CD4-positive, alpha-beta T cell (primary cell): Measurements from ENCODE around the gene RBM20. TPM values are rescaled to one million over a fixed set of nuclear protein-coding genes. Genes with fewer than 3 reads are reported as not detected.
"Not testable (repeated sequence)": the region's sequence is repeated elsewhere in the genome, so short reads cannot be mapped to it uniquely, and the experiment has no call there.

Source experiments
- ATAC-seq: fragments of 200-7000 bp; cut with Tn5 transposase; one replicate; pipeline ENCODE4 v1.10.0; 2022; ENCODE audit warnings: mild to moderate bottlenecking; ENCODE audit not compliant: poor library complexity
- CTCF ChIA-PET: fragments of 350-600 bp; sonication (Branson Sonifier 250); formaldehyde crosslinking; loops from one replicate; lab custom pipeline; 2021; ENCODE audit warnings: antibody characterized with exemption, inconsistent platforms; lab: Charles Lee
- POLR2A ChIA-PET: fragments of 350-600 bp; sonication (Branson Sonifier 250); formaldehyde crosslinking; loops from one replicate; lab custom pipeline; 2021; ENCODE audit warnings: antibody characterized with exemption, inconsistent platforms; lab: Charles Lee
- DNase-seq, 14 experiments: peaks; one replicate each; pipeline ENCODE4 v3.0.0-alpha.2; 2013 to 2020; ENCODE audit warnings: mixed read lengths in 2 of 14
- H3K27ac ChIP-seq, 2 donors: one replicate each; pipeline versions ENCODE4 v1.5.1 to v1.7.0; 2013; ENCODE audit warnings: low read length in 2 of 2, low read depth in 1 of 2, mild to moderate bottlenecking in 1 of 2
- H3K27me3 ChIP-seq, 2 experiments: 1 replicate in 1 of 2; 2 replicates in 1 of 2; pipeline versions ENCODE4 v1.6.1 to v1.7.0; 2013; ENCODE audit warnings: low read length in 2 of 2, control low read depth in 1 of 2, mild to moderate bottlenecking in 1 of 2, moderate library complexity in 1 of 2; ENCODE audit not compliant: insufficient read depth in 2 of 2, control insufficient read depth in 1 of 2
- H3K36me3 ChIP-seq: one replicate; pipeline ENCODE4 v1.6.1; 2013; ENCODE audit warnings: low read length, control low read depth; ENCODE audit not compliant: insufficient read depth
- H3K4me1 ChIP-seq: one replicate; pipeline ENCODE4 v1.6.1; 2013; ENCODE audit warnings: low read length, control low read depth; ENCODE audit not compliant: insufficient read depth
- H3K4me3 ChIP-seq: one replicate; pipeline ENCODE4 v1.5.1; 2013; ENCODE audit warnings: mild to moderate bottlenecking, low read length, moderate library complexity
- H3K9me3 ChIP-seq, 2 experiments: 1 replicate in 1 of 2; 2 replicates in 1 of 2; pipeline versions ENCODE4 v1.6.1 to v1.7.0; 2013; ENCODE audit warnings: low read length in 2 of 2, mild to moderate bottlenecking in 2 of 2, control low read depth in 1 of 2, moderate library complexity in 1 of 2; ENCODE audit not compliant: control insufficient read depth in 1 of 2, insufficient read depth in 1 of 2
- H3K27ac Mint-ChIP-seq: one replicate; pipeline ENCODE4 v1.8.0; 2020; ENCODE audit warnings: mixed read lengths
- H3K27me3 Mint-ChIP-seq: one replicate; pipeline ENCODE4 v1.8.0; 2021; ENCODE audit warnings: mixed read lengths
- H3K36me3 Mint-ChIP-seq: one replicate; pipeline ENCODE4 v1.8.0; 2021; ENCODE audit warnings: low read depth, mixed read lengths
- H3K4me1 Mint-ChIP-seq: one replicate; pipeline ENCODE4 v1.8.0; 2021; ENCODE audit warnings: low read depth, mixed read lengths
- H3K4me3 Mint-ChIP-seq: one replicate; pipeline ENCODE4 v1.8.0; 2020; ENCODE audit warnings: mild to moderate bottlenecking, mixed read lengths
- H3K9me3 Mint-ChIP-seq: one replicate; pipeline ENCODE4 v1.8.0; 2020; ENCODE audit warnings: mixed read lengths
- CTCF ChIP-seq: fragments of 200-600 bp; IDR thresholded peaks from one replicate; pipeline ENCODE4 v1.8.0; 2022; ENCODE audit warnings: antibody characterized with exemption, mild to moderate bottlenecking
- intact Hi-C, 2 experiments: fragments of 100-400 bp; cut with DNase I in 1 of 2; cut with micrococcal nuclease in 1 of 2; formaldehyde crosslinking; loops; one replicate each; pipeline versions ENCODE4 v1.15.1 to v1.9.0; 2023 to 2025; cut with DNase I, micrococcal nuclease
- total RNA-seq, 174 experiments: library from RNA in 2 of 174; stranded (reverse) in 2 of 174; gene quantifications; one replicate each; pipeline ENCODE4 v1.2.3 and lab custom pipeline; 2021 to 2026

Gene RBM20
- total RNA-seq, 2 experiments from 2014 or later = 0.91 to 1.1 TPM

- Mint-ChIP-seq H3K27ac (no peak overlapping the region), H3K36me3 (no peaks in the 10 kb centered on the region), H3K4me3 (no peak overlapping the region), H3K4me1 (no peaks in the 10 kb centered on the region), H3K9me3 (no peaks in the 10 kb centered on the region), H3K27me3 (peaks cover 13% of the 10 kb centered on the region)
- H3K9me3 ChIP-seq = no peaks in the 10 kb centered on the region
- H3K36me3 ChIP-seq = no peaks in the 10 kb centered on the region
- no peaks in the 10 kb centered on the region for H3K4me1 ChIP-seq
- POLR2A ChIA-PET = no interaction called here
- H3K27me3 ChIP-seq = no peaks in the 10 kb centered on the region
- TF ChIP-seq CTCF = no peak
- CTCF ChIA-PET = no interaction called here
- intact Hi-C loops = no loop called here
- H3K4me3 ChIP-seq = no peak overlapping the region
- H3K27ac ChIP-seq = no peak overlapping the region
- DNase-seq (no peak), ATAC-seq (no peak)
These were observed 17.2 kb downstream of the RBM20 start for GRCh38 chr10:110661292-110661691.

GRCh38 chr10:110664483-110665420, 20.6 kb downstream of the RBM20 start:
- ATAC-seq = no peak
- Mint-ChIP-seq H3K9me3 (no peaks in the 10 kb centered on the region), H3K27ac (no peak overlapping the region), H3K27me3 (no peaks in the 10 kb centered on the region), H3K4me3 (no peak overlapping the region), H3K4me1 (no peaks in the 10 kb centered on the region), H3K36me3 (no peaks in the 10 kb centered on the region)
- intact Hi-C loops = no loop called here
- H3K9me3 ChIP-seq = no peaks in the 10 kb centered on the region
- no peaks in the 10 kb centered on the region for H3K36me3 ChIP-seq
- no peak for TF ChIP-seq CTCF
- H3K27ac ChIP-seq = no peak overlapping the region
- ChIA-PET CTCF (interaction anchor here (1.2 kb wide), 1 partner anchor 54 kb away, joined by 3 read pairs; no protein-coding TSS in a partner anchor), POLR2A (no interaction called here)
- H3K27me3 ChIP-seq = no peaks in the 10 kb centered on the region
- H3K4me1 ChIP-seq = no peaks in the 10 kb centered on the region
- no peak overlapping the region for H3K4me3 ChIP-seq
- peak in 1 of 14 experiments; percentile 17 for DNase-seq

GRCh38 chr10:110666259-110666658, 22.1 kb downstream of the RBM20 start:
- ATAC-seq, POLR2A ChIA-PET: not testable (repeated sequence)
- CTCF ChIA-PET = interaction anchor here (1.2 to 1.6 kb wide), 2 partner anchors 17 to 56 kb away, joined by 3 read pairs; no protein-coding TSS in a partner anchor

More at GRCh38 chr10:110666259-110666658, 22.1 kb downstream of the RBM20 start:
- H3K36me3 ChIP-seq, H3K27me3 ChIP-seq, H3K27me3 Mint-ChIP-seq, H3K27ac Mint-ChIP-seq, intact Hi-C loops, H3K9me3 ChIP-seq, H3K4me3 Mint-ChIP-seq, H3K4me1 Mint-ChIP-seq, H3K9me3 Mint-ChIP-seq, DNase-seq, H3K36me3 Mint-ChIP-seq, H3K4me3 ChIP-seq, H3K27ac ChIP-seq, H3K4me1 ChIP-seq: not testable (repeated sequence)
